Measurements from ENCODE around the gene NUDT9. TPM values are rescaled to one million over a fixed set of nuclear protein-coding genes. Genes with fewer than 3 reads are reported as not detected.
"Not testable (repeated sequence)": the region's sequence is repeated elsewhere in the genome, so short reads cannot be mapped to it uniquely, and the experiment has no call there.

Gene NUDT9
- total and polyA plus RNA-seq, 2 donors (not counting 1 experiment from before 2014, with no cell fraction given): 18.8 to 29.2 TPM

- peaks cover under 1% of the 10 kb centered on the region for H3K36me3 ChIP-seq (ENCODE audit: control insufficient read depth, insufficient read depth, low read length)
- H3K9me3 ChIP-seq (ENCODE audit: control insufficient read depth, insufficient read depth, low read depth, low read length): no peaks in the 10 kb centered on the region
- H4K20me1 ChIP-seq (ENCODE audit: control insufficient read depth, extremely low read depth, insufficient read depth, low read length): no peaks in the 10 kb centered on the region
- H3K27me3 ChIP-seq (ENCODE audit: control insufficient read depth, insufficient read depth, low read length): no peaks in the 10 kb centered on the region
- no peaks in the 10 kb centered on the region for H3K79me2 ChIP-seq (ENCODE audit: control insufficient read depth, insufficient read depth, low read length)
- H3K4me1 ChIP-seq (ENCODE audit: control insufficient read depth, extremely low read depth, insufficient read depth, low read length): no peaks in the 10 kb centered on the region
- TF ChIP-seq EZH2 (IDR thresholded peaks at IDR 0.05; ENCODE audit: low read length, missing control alignments) (no peak), CTCF (conservative IDR thresholded peaks at IDR 0.05 in 1 of 2, IDR thresholded peaks at IDR 0.05 in 1 of 2; ENCODE audit: low read depth in 1 of 2, low read length in 2 of 2) (no peak)
- H3K4me3 ChIP-seq (replicated peaks in 1 of 4; ENCODE audit: control extremely low read depth in 1 of 4, insufficient read depth in 1 of 4, low read depth in 3 of 4, low read length in 4 of 4): no peak overlapping the region
- H3K4me2 ChIP-seq (ENCODE audit: extremely low read depth, insufficient read depth, low read length): no peak overlapping the region
- H2AFZ ChIP-seq (ENCODE audit: low read length): no peak overlapping the region
- no peak overlapping the region for H3K27ac ChIP-seq (ENCODE audit: insufficient read depth, low read length)
- no peak for DNase-seq (ENCODE audit: low read depth in 2 of 2)
- no peak overlapping the region for H3K9ac ChIP-seq (ENCODE audit: insufficient read depth, low read length)
These were observed 44.6 kb upstream of the NUDT9 start for GRCh38 chr4:87377816-87378215.

GRCh38 chr4:87382116-87382515, 40.3 kb upstream of the NUDT9 start:
- Histone ChIP-seq H3K27ac (ENCODE audit: insufficient read depth, low read length) (no peak overlapping the region), H3K79me2 (ENCODE audit: control insufficient read depth, insufficient read depth, low read length) (peaks cover 8% of the 10 kb centered on the region), H3K4me2 (ENCODE audit: extremely low read depth, insufficient read depth, low read length) (no peak overlapping the region), H3K9ac (ENCODE audit: insufficient read depth, low read length) (no peak overlapping the region), H2AFZ (ENCODE audit: low read length) (no peak overlapping the region), H3K9me3 (ENCODE audit: control insufficient read depth, insufficient read depth, low read depth, low read length) (no peaks in the 10 kb centered on the region), H3K36me3 (ENCODE audit: control insufficient read depth, insufficient read depth, low read length) (no peaks in the 10 kb centered on the region), H3K4me3 (replicated peaks in 1 of 4; ENCODE audit: control extremely low read depth in 1 of 4, insufficient read depth in 1 of 4, low read depth in 3 of 4, low read length in 4 of 4) (no peak overlapping the region), H4K20me1 (ENCODE audit: control insufficient read depth, extremely low read depth, insufficient read depth, low read length) (no peaks in the 10 kb centered on the region), H3K27me3 (ENCODE audit: control insufficient read depth, insufficient read depth, low read length) (no peaks in the 10 kb centered on the region), H3K4me1 (ENCODE audit: control insufficient read depth, extremely low read depth, insufficient read depth, low read length) (no peaks in the 10 kb centered on the region)
- TF ChIP-seq EZH2 (IDR thresholded peaks at IDR 0.05; ENCODE audit: low read length, missing control alignments): no peak
- no peak for DNase-seq (ENCODE audit: low read depth in 2 of 2)

GRCh38 chr4:87382931-87383330, 39.4 kb upstream of the NUDT9 start:
- H3K27me3 ChIP-seq (ENCODE audit: control insufficient read depth, insufficient read depth, low read length): no peaks in the 10 kb centered on the region
- H3K27ac ChIP-seq (ENCODE audit: insufficient read depth, low read length): no peak overlapping the region
- no peak for TF ChIP-seq CTCF (conservative IDR thresholded peaks at IDR 0.05 in 1 of 2, IDR thresholded peaks at IDR 0.05 in 1 of 2; ENCODE audit: low read depth in 1 of 2, low read length in 2 of 2)
- TF ChIP-seq EZH2 (IDR thresholded peaks at IDR 0.05; ENCODE audit: low read length, missing control alignments): no peak
- H4K20me1 ChIP-seq (ENCODE audit: control insufficient read depth, extremely low read depth, insufficient read depth, low read length): no peaks in the 10 kb centered on the region
- DNase-seq (ENCODE audit: low read depth in 2 of 2): no peak
- no peak overlapping the region for H3K4me3 ChIP-seq (replicated peaks in 1 of 4; ENCODE audit: control extremely low read depth in 1 of 4, insufficient read depth in 1 of 4, low read depth in 3 of 4, low read length in 4 of 4)
- H3K4me1 ChIP-seq (ENCODE audit: control insufficient read depth, extremely low read depth, insufficient read depth, low read length): no peaks in the 10 kb centered on the region
- no peaks in the 10 kb centered on the region for H3K36me3 ChIP-seq (ENCODE audit: control insufficient read depth, insufficient read depth, low read length)
- no peak overlapping the region for H2AFZ ChIP-seq (ENCODE audit: low read length)
- peaks cover 14% of the 10 kb centered on the region for H3K79me2 ChIP-seq (ENCODE audit: control insufficient read depth, insufficient read depth, low read length)
- no peaks in the 10 kb centered on the region for H3K9me3 ChIP-seq (ENCODE audit: control insufficient read depth, insufficient read depth, low read depth, low read length)
- no peak overlapping the region for H3K9ac ChIP-seq (ENCODE audit: insufficient read depth, low read length)
- H3K4me2 ChIP-seq (ENCODE audit: extremely low read depth, insufficient read depth, low read length): no peak overlapping the region

GRCh38 chr4:87384466-87385132, 37.8 kb upstream of the NUDT9 start:
- H3K27ac ChIP-seq (ENCODE audit: insufficient read depth, low read length); H3K4me3 ChIP-seq (replicated peaks in 1 of 4; ENCODE audit: control extremely low read depth in 1 of 4, insufficient read depth in 1 of 4, low read depth in 3 of 4, low read length in 4 of 4); H3K36me3 ChIP-seq (ENCODE audit: control insufficient read depth, insufficient read depth, low read length); H3K27me3 ChIP-seq (ENCODE audit: control insufficient read depth, insufficient read depth, low read length); H2AFZ ChIP-seq (ENCODE audit: low read length); H3K4me2 ChIP-seq (ENCODE audit: extremely low read depth, insufficient read depth, low read length); H3K9ac ChIP-seq (ENCODE audit: insufficient read depth, low read length); DNase-seq (ENCODE audit: low read depth in 2 of 2); H4K20me1 ChIP-seq (ENCODE audit: control insufficient read depth, extremely low read depth, insufficient read depth, low read length); H3K4me1 ChIP-seq (ENCODE audit: control insufficient read depth, extremely low read depth, insufficient read depth, low read length); H3K9me3 ChIP-seq (ENCODE audit: control insufficient read depth, insufficient read depth, low read depth, low read length): not testable (repeated sequence)
- peaks cover 29% of the 10 kb centered on the region for H3K79me2 ChIP-seq (ENCODE audit: control insufficient read depth, insufficient read depth, low read length)

Measured in fibroblast of lung (primary cell).